ENCODE measurements around the gene STXBP1. TPM values are rescaled to one million over a fixed set of nuclear protein-coding genes. Genes with fewer than 3 reads are reported as not detected.

The STXBP1 gene
- total RNA-seq, result 29.2 and 42.9 TPM in 2 replicates

DNA sequence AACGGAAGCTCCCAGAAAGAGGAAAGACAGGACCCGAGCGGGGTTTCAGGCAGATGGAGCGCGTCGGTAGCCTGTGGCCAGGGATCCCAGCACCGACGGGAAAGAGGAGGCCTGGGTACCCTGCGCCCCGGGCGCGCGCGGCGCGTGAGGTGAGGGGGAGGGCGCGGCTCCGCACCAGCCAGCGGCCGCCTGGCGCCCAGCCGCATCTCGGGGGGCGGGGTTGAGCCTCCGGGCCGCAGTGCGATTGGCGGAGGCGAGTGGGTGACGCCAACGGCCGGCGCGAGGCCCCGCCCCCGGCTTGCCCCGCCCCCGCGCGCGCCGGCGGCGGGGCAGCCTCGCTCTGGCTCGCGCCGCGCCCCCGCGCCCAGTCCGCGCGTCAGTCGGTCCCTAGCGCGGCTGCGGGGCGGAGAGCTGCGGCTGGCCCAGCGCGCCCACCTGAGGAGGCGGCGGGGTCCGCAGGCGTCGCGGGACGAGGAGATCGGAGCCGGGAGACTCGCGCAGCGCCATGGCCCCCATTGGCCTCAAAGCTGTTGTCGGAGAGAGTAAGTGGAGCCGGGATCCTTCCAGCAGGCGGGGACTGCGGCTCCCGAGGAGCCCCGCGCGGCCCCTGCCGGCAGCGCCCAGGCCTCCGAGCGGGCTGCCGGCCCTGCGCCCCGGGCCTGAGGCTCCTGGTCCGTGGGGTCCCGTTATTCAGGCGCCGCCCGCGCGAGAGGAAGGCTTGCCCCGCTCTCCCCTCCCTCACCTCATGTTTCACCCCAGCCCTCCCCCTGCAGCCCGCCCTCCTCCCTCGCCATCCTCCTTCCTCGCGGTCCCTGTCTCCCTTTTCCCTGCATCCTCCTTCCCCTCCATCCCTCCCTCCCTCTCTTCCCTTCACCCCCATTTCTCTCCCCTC, at the start of gene STXBP1:
Gene STXBP1 (plus strand): TSS at position 379 of the 892 bp plus-strand sequence. CDS start 127 bp downstream, at position 506.

DNA sequence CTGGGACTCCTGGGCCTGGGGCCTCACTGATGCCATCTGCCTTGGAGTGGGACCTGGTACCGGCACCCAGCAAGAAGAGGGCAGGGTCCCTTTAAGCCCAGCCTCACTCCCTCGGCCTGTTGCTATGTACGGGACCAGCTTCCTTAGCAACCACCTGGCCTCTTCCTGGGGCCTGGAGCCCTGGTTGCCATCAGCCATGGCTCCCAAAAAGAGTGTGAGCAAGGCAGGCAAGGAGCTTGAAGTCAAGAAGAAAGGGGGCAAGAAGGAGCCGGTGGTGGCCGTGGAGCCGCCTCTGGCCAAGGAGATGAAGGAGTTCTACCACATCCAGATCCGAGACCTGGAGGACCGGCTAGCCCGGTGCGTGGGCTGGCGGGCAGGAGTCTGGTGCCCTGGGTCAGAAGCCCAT, 94.8 kb downstream of the STXBP1 start, which contains the start of gene CFAP157:
Gene CFAP157 (plus strand): TSS at position 153 of the 406 bp plus-strand sequence. CDS start 44 bp downstream, at position 197.

DNA sequence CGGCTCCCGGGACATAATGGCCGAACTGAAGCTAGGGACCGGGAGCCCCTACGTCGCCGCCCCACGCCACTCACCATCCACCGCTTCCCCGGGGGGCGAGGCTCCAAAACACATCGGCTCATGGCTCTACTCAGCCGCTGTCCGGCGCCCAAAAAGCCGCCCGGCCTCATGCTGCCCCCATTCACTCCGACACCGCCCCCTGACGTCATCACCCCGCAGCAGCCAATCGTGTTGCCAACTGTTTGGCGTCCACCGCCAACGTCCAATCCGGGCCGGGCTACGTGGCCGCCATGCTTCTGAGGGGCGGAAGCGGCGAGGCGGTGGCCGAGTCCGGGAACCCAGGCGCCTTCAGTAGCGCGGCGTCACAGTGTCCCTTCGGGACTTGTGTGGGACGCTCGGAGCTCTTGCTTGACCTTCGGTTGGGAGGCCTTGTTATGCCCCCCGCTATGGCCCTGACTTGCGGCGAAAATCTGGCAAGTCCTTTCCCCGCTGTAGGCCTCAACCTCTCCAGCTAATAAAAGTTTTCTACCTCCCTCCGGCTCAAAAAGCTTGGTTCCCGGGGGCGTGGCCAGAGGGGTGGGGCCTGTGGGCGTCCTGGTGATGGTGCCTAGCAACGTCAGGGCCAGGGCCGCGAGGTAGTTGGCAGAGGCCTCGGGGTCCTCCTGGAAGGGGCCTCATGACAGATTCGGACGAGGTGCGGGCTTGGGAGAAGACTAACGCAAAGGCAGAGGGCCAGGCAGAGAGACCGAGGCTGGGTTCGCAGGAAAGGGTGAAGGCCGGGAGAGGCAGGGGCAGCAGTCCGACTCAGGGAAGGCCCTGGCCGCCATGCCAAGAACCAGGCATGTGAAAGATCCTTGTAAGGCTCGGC, 103.6 kb downstream of the STXBP1 start, which contains the start of the genes PTRH1 and TTC16:
Gene PTRH1 (minus strand): TSS at position 194 of the 868 bp plus-strand sequence. CDS start 24 bp downstream, at position 170.
Gene TTC16 (plus strand): TSS at position 610 of the 868 bp plus-strand sequence. CDS start 67 bp downstream, at position 677.

DNA sequence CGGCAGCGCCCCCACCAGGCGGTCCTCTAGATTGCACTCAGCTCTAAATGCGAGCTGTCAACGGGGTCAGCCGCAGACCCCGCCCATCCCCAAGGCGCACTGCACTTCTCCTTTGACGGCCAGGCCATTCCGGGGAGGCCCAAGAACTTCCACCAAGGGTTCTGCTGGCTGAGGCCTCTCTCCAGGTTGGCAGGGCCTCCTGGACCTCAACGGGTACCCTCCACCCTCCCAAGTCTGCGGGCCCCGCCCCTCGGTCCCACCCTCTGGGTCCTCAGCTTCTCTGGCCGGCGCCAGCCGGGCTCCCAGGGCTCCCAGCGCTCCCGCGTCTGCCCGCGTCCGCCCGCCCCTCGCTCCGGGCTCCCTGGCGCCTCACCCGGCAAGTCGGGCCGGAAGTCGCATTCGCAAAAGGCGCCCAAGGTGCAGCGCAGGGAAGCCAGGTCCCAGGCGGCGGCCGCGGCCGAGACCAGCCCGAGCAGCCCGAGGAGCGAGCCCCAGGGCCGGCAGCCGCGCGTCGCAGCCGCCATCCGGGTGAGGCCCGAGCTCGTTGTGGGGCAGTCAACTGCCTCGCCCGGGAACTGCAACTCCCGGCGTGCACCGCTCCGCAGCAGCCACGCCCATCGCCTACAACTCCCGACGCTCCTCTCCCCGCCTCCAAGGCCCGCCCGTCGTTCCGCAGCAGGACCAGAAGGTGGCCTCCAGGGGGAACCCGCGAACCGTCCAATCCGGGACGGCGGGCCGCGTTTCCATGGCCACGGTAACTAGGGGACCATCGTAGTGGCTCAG, 122.9 kb downstream of the STXBP1 start, which contains the start of gene TOR2A:
Gene TOR2A (minus strand): TSS at position 548 of the 783 bp plus-strand sequence. CDS start 24 bp downstream, at position 524.

Other genes with a start within 250 kb of the STXBP1 start
- gene SLC2A8, start 215.1 kb upstream of the STXBP1 start, total RNA-seq, result 6.0 and 7.2 TPM in 2 replicates
- gene ZNF79, start 187.9 kb upstream of the STXBP1 start, total RNA-seq, result 12.5 and 13.2 TPM in 2 replicates
- 1,038 and 1,197 TPM in 2 replicates for gene RPL12, start 160.9 kb upstream of the STXBP1 start, total RNA-seq
- gene LRSAM1, start 160.8 kb upstream of the STXBP1 start, total RNA-seq, result 18.5 and 20.0 TPM in 2 replicates
- 0.16 TPM in 1 of 2 replicates, not detected in the other for gene CFAP157, start 94.7 kb downstream of the STXBP1 start, total RNA-seq
- gene PTRH1, start 103.4 kb downstream of the STXBP1 start, total RNA-seq, result 13.0 and 13.8 TPM in 2 replicates
- not detected in 2 replicates for gene TTC16, start 103.8 kb downstream of the STXBP1 start, total RNA-seq
- 3.8 and 4.7 TPM in 2 replicates for gene TOR2A, start 123.0 kb downstream of the STXBP1 start, total RNA-seq
- under 0.01 and 0.36 TPM in 2 replicates for gene SH2D3C, start 166.4 kb downstream of the STXBP1 start, total RNA-seq
- 53.1 and 57.9 TPM in 2 replicates for gene CDK9, start 173.8 kb downstream of the STXBP1 start, total RNA-seq
- 79.1 and 93.1 TPM in 2 replicates for gene FPGS, start 190.6 kb downstream of the STXBP1 start, total RNA-seq
- gene ENG, start 242.4 kb downstream of the STXBP1 start, total RNA-seq, result 28.9 and 33.0 TPM in 2 replicates